ENCODE results near the gene NEDD4.
A peak's percentile ranks its signal among the peaks of the same experiment; 100 is the strongest.
"Not testable (repeated sequence)": the region's sequence is repeated elsewhere in the genome, so short reads cannot be mapped to it uniquely, and the experiment has no call there.

Gene NEDD4

DNA sequence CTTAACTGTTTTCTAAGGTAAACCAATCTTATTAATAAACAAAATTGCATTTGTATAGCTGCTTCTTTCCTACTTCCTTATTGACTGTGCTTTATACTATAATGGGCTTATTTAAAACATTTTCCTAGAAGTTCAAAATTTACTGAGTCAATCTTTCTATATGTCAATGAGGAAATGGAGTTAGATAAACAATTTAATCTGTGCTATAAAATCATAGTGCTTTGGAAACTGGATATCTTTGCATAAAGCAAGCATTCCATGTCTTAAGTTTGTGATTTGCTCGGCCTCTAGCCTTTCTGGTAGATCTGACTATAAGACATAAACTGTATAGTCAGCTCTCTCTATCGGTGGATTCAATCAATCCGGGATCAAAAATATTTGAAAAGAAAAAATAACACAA is 99.6 kb downstream of the NEDD4 start:
- DNase-seq (ENCODE audit: low spot score), result no peak

DNA sequence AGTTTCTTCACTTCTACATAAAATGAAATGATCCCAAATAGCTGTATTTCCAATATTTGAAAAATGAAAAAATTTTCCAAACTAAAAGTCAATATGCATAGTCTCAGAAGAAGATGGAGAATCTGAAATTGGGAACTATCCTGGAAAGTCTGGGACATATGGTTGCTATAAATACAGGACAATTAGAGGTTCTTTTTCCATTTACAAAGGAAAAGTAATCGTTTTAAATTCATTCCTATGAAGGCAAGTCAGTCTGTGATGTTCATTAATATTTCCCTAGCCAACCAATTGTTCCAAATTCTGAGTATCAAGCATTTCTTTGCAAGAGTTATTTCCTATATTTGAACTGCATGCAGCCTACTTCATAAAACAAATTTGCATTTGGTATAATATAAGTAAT is 102.2 kb downstream of the NEDD4 start:
- DNase-seq (ENCODE audit: low spot score), result no peak

DNA sequence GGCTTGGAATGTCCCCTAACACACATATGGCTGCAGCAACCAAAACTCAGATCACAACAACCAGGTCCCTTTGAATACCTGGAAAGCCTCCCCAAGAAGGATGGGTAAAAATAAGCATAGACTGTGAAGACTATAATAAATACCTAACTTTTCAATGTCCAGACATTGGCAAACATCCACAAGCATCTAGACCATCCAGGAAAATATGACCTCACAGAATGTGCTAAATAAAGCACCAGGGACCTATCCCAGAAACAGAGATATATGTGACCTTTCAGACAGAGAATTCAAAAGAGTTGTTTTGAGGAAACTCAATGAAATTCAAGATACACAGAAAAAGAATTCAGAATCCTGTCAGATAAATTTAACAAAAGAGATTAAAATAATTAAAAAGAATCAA is 109.2 kb downstream of the NEDD4 start:
- no peak for DNase-seq (ENCODE audit: low spot score)

DNA sequence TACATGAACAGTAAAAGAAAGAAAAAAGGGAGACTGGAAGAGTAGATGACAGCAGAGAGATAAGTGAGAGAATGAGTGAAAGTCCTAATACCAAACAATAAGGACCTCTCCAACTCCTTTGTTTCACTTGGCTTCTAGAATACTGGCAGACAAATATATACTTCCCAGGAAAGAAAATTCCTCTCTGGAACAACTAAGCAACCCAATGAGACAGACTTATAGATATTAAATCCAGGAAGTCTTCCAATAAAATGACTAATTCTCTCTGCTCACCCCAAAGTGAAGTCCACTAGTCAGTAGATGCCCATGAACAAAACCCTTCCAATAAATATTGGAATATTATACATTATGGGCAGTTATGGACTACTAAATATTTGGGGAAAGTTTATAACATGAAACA is 114.2 kb downstream of the NEDD4 start:
- no peak for DNase-seq (ENCODE audit: low spot score)

DNA sequence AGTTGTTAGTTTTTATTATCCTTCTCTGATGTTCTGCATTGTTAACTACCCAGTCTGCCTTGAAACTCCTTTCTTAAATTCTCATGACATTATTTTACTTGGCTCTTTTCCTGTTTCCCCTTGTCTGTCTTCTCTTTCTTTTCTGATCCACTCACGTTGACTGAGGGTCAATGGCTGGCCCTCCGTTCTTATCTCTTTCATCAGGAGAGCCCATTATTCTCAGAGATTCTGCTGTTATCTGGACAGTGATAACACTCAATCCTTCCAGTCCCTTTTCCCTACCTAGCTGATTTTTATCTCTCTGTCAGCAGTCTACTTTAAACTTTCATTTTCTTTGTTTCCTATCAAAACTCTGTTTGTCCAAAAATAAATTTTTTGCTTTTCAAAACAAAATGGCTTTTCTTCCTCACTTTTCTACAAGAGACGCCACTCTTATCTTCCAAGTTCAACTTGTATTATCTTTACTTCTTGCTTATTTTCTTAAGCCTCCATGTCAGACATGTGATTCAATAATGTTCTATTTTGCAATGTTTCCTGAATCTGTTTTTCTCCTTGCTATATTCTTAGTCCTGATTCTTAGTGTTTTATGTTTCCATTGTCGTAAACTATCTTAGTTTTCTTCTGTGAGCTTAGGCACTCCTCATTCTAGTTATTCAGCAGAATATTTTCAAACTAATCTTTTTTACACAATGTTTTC is 120.2 kb downstream of the NEDD4 start:
- DNase-seq (ENCODE audit: low spot score), result no peak

DNA sequence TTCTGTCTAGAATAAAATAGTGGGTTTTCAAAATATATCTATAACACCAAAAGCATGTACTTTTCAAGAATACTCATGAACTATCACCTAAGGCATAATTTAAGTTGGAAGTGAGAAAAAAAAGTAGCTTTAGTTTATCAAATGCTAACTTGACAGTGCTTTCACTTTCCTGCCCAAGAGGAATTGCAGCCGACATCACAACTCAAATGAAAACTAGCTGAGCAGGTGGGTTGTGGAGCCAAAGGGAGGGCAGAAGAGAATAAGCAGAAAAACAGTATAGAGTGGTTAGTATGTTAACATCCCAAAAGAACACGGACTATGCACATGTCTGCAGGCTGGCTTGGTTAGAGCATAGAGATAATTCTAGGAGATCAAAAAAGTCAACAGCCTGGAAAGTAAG is 120.9 kb downstream of the NEDD4 start:
- no peak for DNase-seq (ENCODE audit: low spot score)

DNA sequence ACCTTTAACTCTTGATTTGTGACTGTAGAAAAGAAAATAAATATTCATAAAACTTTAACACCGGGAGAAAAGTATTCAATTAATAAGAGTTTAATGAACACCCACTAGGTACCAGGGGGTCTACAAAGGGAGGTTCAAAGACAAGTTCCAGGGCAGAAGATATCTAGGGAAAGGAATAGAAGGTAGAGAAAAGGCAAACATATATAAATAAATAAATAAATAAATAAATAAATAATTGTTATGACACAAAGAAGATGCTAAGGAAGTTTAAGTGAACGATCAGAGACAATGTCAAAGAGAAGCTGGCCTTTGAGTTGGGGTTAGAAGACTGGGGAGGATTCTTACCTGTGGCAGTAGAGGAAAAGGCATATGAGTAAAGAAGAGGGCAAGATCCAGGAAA is 123.8 kb downstream of the NEDD4 start:
- DNase-seq (ENCODE audit: low spot score), result no peak

DNA sequence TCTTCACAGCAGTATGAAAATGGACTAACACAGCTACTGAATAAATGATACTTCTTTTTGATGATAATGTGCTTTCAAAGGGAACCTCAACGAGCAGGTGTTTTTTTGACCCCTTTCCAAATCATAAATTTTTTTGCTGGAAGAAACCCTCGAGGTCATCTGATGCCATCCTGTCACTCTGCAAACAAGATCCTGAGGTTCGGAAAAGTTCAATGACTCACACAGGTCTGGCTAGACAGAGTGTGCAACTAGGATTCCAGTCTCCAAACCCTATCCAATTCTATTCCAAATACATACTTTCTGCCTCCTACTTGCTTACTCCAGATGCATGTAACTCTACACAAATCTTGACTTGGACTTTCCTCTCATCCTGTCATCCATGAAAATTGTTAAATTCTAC is 124.7 kb downstream of the NEDD4 start:
- DNase-seq (ENCODE audit: low spot score), result no peak

DNA sequence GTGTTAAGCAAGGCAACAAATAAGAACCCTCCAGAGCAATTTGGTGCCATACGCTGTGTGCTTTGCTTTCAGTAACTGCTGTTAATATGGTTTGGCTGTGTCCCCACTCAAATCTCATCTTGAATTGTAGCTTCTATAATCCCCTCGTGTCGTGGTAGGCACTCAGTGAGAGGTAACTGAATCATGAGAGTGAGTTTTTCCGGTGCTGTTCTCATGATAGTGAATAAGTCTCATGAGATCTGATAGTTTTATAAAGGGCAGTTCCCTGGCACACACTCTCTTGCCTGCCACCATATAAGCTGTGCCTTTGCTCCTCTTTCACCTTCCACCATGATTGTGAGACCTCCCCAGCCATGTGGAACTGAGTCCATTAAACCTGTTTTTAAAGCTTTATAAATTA is 125.1 kb downstream of the NEDD4 start:
- DNase-seq (ENCODE audit: low spot score), result not testable (repeated sequence)

DNA sequence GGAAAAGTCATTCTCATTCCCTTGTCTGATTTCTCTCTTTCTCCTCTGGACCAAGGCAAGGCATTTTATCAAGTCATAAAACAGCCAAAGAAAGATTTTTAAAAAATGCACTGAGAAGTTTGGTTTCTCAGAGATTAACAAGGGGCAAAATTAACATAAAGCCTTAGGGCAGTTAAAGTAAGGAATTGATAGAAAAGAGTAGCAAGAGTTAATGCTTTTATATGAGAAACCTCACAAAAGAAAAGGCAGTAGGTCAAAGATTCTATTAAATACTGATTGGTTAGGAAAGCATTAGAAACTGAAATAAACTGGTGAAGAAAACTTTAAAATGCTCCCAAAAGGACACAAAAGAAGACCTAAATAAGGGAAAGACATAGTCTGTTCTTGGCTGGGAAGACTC is 129.5 kb downstream of the NEDD4 start:
- no peak for DNase-seq (ENCODE audit: low spot score)

DNA sequence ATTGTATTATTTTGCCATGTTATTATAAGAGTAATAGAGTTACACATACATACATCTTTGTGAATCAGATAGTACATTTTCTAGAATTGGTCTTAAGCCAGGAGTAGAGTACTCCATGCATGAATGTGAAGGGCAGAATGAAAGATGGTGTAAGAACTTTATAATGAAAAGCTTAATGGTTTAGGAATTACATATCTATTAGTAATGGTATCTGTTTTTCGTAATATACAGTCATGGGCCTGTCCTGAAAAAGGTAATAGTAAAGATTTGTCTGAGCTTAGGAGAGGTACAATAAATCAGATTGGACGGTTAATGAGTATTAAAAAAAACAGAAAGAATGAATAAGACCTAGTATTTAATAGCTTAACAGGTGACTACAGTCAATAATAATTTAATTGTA is 132.3 kb downstream of the NEDD4 start:
- no peak for DNase-seq (ENCODE audit: low spot score)

DNA sequence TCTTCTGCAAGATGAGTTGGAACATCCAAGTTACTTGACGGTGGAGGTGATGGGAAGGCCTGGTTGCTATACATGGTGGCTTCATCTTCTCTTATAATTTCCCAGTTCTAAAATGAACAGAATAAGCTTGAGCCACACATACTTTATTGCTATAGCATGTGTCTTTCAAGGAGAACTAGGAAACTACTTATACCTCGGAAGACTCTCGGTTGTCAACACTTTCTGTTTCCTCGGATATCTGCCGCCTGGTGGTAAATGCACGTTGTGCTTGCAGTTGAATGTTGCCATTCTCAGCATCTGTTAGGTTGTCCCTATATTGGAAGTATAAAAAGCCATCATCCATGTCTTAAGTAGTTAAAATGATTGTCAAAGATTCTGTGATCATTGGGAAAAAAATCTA is 132.9 kb downstream of the NEDD4 start:
- DNase-seq (ENCODE audit: low spot score), result no peak

DNA sequence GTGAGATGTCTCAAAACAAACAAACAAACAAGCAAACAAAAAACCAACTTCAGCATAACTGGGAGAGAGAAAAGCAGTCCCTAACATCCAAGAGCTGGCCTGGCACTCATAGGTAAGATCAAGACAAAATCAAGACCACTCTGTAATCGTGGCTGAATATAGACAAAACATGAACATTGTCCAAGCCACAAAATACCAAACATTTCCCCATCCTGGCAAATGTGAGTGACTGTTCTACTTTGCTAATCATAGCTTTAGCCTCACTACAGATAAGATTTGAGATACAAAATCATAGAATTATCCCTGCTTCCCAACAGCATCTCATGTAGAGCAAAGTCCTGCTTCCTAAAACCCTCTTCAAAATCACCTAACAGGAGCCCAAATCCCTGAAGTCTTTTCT is 133.7 kb downstream of the NEDD4 start:
- DNase-seq (ENCODE audit: low spot score), result no peak

DNA sequence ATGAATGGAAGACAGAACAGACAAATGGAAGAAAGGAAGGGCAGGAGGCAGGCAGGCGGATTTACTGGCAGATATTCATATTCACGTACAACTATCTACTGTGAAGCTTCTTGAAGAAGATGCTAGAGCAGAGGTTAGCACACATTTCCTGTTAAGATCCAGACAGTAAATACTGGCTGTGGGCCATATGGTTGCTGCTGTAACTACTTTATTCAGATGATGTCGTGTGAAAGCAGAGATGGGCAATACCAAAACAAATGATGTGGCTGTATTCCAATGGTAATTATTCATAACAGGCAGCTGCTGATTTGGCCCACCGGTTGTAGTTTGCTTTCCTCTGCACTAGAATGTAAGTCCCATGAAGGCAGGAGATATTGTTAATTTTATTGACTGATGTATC is 134.8 kb downstream of the NEDD4 start:
- no peak for DNase-seq (ENCODE audit: low spot score)

DNA sequence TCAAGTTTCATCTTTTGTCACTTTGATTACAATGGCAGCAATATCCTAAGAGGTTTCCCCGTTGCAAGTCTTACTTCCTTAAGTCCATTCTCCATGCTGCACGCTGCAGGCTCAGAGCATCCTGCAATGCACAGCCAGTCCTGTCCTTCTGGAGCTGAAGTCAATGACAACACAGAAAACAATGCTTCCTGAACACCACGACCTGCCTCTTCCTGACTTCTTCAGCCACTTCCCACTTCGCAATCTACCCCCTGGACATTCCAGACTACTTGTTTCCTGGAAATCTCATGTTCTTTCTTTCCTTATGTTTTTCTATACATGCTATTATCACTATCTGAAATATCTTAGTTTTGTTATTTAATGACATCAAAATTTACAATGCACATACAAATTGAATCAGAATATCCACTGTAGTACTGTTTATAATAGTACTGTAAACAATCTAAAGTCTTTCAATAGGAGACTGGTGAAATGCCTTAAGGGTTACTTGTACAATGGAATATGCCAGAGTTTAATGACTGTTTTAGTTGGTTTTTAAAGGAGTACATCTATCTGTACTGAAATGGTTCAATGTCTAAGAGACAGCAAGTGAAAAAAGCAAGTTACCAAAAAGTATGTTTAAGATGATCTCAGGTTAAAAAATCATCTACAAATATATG is 136.8 kb downstream of the NEDD4 start:
- no peak for DNase-seq (ENCODE audit: low spot score)

DNA sequence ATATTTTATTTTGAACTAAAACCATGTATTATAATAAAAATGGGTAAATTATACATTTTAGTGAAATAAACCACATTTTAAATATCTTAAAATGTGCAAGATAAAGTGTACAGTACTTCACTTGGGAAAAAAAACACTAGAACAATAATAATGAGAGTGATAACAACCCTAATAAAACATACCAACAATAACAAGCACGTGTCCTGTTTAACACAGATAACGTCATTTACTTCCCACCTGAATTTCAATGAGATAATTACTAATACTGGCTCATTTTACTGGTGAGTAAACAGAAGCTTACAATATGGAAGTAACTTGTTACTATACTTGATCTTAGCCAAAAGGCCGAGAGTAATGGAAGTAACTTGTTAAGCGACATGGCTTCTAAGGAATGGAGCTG is 140.3 kb downstream of the NEDD4 start:
- DNase-seq (ENCODE audit: low spot score), result no peak

DNA sequence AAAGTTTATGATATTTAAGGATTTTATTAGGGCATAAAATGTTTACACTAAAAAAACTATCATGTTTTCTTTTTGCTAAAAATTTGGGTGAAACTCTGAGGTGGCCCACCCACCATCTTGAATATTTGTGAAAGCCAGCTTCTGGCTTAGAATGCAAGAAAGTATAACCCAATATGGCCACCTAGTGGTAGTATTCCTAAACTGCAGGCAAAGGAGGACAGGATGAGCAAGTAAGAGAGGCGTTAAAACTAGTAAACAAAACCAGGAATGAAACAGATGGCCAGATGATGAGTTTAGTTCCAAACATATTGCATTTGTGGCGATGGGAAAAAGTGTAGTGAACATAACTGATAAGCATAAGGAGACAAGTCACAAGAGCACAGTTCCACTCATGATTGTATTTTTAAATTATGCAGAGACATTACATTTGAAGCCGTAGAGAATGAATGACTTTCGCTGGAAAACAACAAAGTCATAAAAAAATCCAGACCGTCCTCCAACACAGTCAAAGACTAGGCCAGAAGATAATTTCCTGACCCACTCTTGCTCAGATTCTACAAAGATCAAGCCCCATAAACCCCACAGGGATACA is 147.2 kb downstream of the NEDD4 start:
- DNase-seq (ENCODE audit: low spot score), result peak; percentile 77

DNA sequence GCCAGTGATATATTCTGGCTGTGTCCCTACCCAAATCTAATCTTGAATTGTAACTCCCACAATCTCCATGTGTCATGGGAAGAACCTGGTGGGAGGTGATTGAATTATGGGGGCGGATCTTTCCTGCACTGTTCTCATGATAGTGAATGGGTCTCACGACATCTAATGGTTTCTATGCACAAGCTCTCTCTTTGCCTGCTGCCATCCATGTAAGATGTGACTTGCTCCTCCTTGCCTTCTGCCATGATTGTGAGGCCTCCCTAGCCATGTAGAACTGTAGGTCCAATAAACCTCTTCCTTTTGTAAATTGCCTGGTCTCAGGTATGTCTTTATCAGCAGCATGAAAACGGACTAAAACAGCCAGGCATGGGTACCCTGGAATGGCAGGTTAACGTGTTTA is 150.5 kb downstream of the NEDD4 start:
- DNase-seq (ENCODE audit: low spot score), result not testable (repeated sequence)

DNA sequence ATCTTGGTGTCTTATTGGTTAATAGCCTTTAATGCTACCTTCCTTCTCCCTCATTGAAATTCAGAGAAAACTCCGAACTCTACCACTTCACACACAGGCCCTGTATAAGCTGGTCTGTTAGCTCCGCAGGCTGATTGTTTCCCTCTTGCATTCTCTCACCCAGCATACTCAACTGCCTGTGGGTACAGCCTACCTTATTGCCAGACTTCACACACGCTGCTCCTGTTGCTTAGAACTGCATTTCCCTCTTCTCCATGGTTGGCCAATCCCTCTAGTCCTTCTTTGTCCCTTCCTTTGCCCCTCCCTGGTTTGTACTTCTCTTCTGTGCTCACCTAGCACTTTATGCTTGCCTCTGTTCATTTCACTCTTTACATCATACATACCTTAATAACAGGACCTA is 157.5 kb downstream of the NEDD4 start:
- DNase-seq (ENCODE audit: low spot score), result no peak

DNA sequence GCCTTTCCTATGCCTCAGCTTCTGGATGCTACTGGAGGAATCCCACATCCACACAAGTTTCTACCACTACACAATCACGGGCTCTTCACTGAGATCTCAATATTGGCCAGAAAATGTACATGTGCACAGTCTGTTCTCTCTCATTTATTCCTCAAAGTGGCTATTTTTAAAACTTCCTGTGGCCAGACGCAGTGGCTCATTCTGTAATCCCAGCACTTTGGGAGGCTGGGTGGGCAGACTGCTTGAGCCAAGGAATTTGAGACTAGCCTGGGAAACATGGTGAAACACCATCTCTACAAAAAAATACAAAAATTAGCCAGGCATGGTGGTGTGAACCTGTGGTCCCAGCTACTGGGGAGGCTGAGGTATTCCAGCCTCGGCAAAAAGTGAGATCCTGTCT is 159.1 kb downstream of the NEDD4 start:
- no peak for DNase-seq (ENCODE audit: low spot score)

DNA sequence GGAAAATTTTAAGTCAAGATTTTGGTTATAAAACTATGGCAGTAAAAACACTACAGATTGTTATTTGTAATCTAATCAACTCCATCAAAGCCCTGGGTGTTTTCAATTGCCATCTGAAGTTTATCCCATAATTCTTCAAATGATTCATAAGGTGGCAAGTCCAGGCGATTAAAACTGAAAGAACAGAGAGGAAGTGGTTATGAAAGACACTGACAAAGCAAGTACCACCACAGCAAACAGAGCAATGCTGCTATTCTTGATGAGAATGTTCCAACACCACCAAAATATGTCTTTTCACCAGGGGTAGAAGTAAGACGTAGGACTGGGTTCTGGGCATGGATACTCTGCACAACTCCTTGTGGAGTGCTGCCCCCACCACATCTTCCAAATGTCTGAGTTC is 163.6 kb downstream of the NEDD4 start:
- peak; percentile 12 for DNase-seq (ENCODE audit: low spot score)

DNA sequence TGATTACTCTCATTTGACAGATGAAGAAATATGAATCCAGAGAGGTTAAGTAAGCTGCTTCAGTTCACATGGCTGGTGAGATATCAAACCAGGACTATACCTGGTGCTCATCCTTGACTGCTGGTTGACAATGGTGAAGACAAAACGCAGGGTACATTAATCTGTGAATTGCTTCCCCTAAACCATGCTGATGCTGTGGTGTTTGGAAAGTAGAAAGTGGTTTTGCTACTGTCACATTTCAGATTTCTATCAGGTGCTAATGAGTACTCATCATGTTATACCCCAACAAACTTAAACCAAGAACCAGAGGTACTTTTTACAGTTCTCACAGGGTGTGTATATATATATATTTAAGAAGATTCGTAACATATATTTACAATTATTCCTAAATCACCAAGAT is 165.5 kb downstream of the NEDD4 start:
- DNase-seq (ENCODE audit: low spot score), result no peak

DNA sequence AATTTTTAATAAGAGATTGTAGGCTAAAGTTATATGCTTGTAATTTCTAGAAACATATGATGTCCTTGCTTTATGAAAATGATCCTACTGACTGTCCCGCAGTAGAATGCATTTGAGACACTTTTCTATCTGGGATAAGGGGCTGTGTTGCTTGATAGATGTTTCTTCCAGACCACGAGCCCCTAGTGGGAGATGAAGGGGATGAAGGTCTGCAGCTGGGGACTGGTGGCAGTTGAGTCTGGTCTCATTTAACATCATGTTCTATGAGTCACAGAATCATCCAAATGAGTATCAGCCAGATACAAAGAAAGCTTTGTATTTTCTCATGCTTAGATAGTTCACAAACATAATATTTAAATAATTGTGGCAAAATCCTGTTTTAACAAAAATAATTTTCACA is 166.2 kb downstream of the NEDD4 start:
- DNase-seq (ENCODE audit: low spot score), result no peak
